GM12878 (cell line): Measurements from ENCODE around the gene SCAP. TPM values are rescaled to one million over a fixed set of nuclear protein-coding genes. Genes with fewer than 3 reads are reported as not detected.

ENCODE experiments used
- ASH2L ChIP-seq: fragments of 300-600, 200-600 bp; sonication (generic); IDR thresholded peaks from 2 replicates; pipeline ENCODE4 v1.6.1; 2017; ENCODE audit warnings: low read depth, mild to moderate bottlenecking, borderline replicate concordance
- BACH1 ChIP-seq: fragments of 450-650 bp; IDR thresholded peaks from 2 replicates; pipeline ENCODE4 v1.6.1; 2017; ENCODE audit warnings: mild to moderate bottlenecking, borderline replicate concordance
- BMI1 ChIP-seq: fragments of 450-650 bp; IDR thresholded peaks from 2 replicates; pipeline ENCODE4 v1.6.1; 2016; ENCODE audit warnings: mild to moderate bottlenecking, moderate library complexity, borderline replicate concordance
- DPF2 ChIP-seq: fragments of 450-650 bp; IDR thresholded peaks from 2 replicates; pipeline ENCODE4 v1.6.1; 2017; ENCODE audit warnings: mild to moderate bottlenecking
- EED ChIP-seq: sonication (generic); IDR thresholded peaks from 2 replicates; pipeline ENCODE4 v1.6.1; 2016; ENCODE audit warnings: antibody characterized with exemption, low read depth
- EGR1 ChIP-seq, 2 experiments: IDR thresholded peaks; 1 replicate in 1 of 2; 2 replicates in 1 of 2; pipeline ENCODE4 v1.6.1; 2011 to 2012; ENCODE audit warnings: low read depth in 2 of 2, low read length in 2 of 2, borderline replicate concordance in 1 of 2, mild to moderate bottlenecking in 1 of 2, moderate library complexity in 1 of 2
- HSF1 ChIP-seq: fragments of 150-350 bp; IDR thresholded peaks from 2 replicates; pipeline ENCODE4 v1.6.1; 2014; ENCODE audit warnings: mild to moderate bottlenecking, low read depth, low read length
- IKZF1 ChIP-seq: fragments of 450-650 bp; conservative IDR thresholded peaks from 2 replicates; pipeline ENCODE4 v1.6.1; 2017; ENCODE audit warnings: antibody characterized with exemption, mild to moderate bottlenecking
- IRF5 ChIP-seq: fragments of 450-650 bp; IDR thresholded peaks from 2 replicates; pipeline ENCODE4 v1.6.1; 2017; ENCODE audit warnings: borderline replicate concordance
- KLF5 ChIP-seq: fragments of 450-650 bp; IDR thresholded peaks from 2 replicates; pipeline ENCODE4 v1.6.1; 2014; ENCODE audit warnings: mild to moderate bottlenecking; ENCODE audit not compliant: partially characterized antibody
- MTA2 ChIP-seq: fragments of 450-650 bp; IDR thresholded peaks from 2 replicates; pipeline ENCODE4 v1.6.1; 2016; ENCODE audit warnings: low read depth, mild to moderate bottlenecking, moderate library complexity
- MYC ChIP-seq: IDR thresholded peaks from 2 replicates; pipeline ENCODE4 v1.6.1; 2011; ENCODE audit warnings: mild to moderate bottlenecking, low read length, moderate library complexity, inconsistent platforms; ENCODE audit not compliant: insufficient read depth, insufficient replicate concordance, insufficient read length, severe bottlenecking
- NBN ChIP-seq: fragments of 450-650 bp; IDR thresholded peaks from 2 replicates; pipeline ENCODE4 v1.6.1; 2016
- NFIC ChIP-seq: IDR thresholded peaks from 2 replicates; pipeline ENCODE4 v1.6.1; 2012; ENCODE audit warnings: low read depth, mild to moderate bottlenecking, inconsistent platforms, low read length, moderate library complexity
- RBBP5 ChIP-seq: fragments of 200-600 bp; sonication (generic); conservative IDR thresholded peaks from 2 replicates; pipeline ENCODE4 v1.6.1; 2016
- SMARCA5 ChIP-seq: fragments of 450-650 bp; IDR thresholded peaks from 2 replicates; pipeline ENCODE4 v1.6.1; 2017; ENCODE audit warnings: mild to moderate bottlenecking
- SUPT20H ChIP-seq: IDR thresholded peaks from 2 replicates; pipeline ENCODE4 v1.6.1; 2011; ENCODE audit warnings: low read depth, mild to moderate bottlenecking, low read length, moderate library complexity, borderline replicate concordance; ENCODE audit not compliant: control insufficient read depth
- TCF12 ChIP-seq: IDR thresholded peaks from 2 replicates; pipeline ENCODE4 v1.6.1; 2011; ENCODE audit warnings: low read depth, mild to moderate bottlenecking, low read length
- ZBTB33 ChIP-seq: fragments of 450-650 bp; IDR thresholded peaks from 2 replicates; pipeline ENCODE4 v1.6.1; 2017; ENCODE audit warnings: mild to moderate bottlenecking
- ZNF207 ChIP-seq: fragments of 450-650 bp; IDR thresholded peaks from 2 replicates; pipeline ENCODE4 v1.6.1; 2014; ENCODE audit warnings: antibody characterized with exemption, mild to moderate bottlenecking, borderline replicate concordance
- ZNF384 ChIP-seq: IDR thresholded peaks from 2 replicates; pipeline ENCODE4 v1.6.1; 2012; ENCODE audit warnings: low read depth, mild to moderate bottlenecking, low read length, improper control_type of control experiment, borderline replicate concordance
- polyA plus RNA-seq, 11 experiments: library from polyadenylated mRNA; depleted of rRNA in 4 of 11; unstranded in 6 of 11; stranded (reverse) in 5 of 11; fragments of >200 nt; fragmentation: Nextera tagmentation in 4 of 11; fragmentation: Illumina TruSeq in 1 of 11; extraction: Ambion mirVana in 4 of 11; extraction: Trizol in 1 of 11; gene quantifications; 1 replicate in 1 of 11; 2 replicates in 10 of 11; pipeline versions ENCODE4 v1.2.1 to v1.2.3, GENCODE V29; 2011 to 2016; ENCODE audit warnings: inconsistent platforms in 2 of 11, missing spikeins in 2 of 11, low read depth in 1 of 11
- total RNA-seq, 4 experiments: library from RNA; depleted of rRNA in 3 of 4; stranded (reverse); fragments of >200 nt in 3 of 4; fragmentation: Illumina TruSeq in 1 of 4; extraction: Trizol in 1 of 4; gene quantifications; 2 replicates each; pipeline versions ENCODE4 v1.2.1 to v1.2.3, GENCODE V29; 2013 to 2021

SCAP gene
- total and polyA plus RNA-seq, 10 of the 15 experiments (the other 5 are each of a cell fraction or from before 2014, with no cell fraction given) = 1.5 to 64.1 (median 27.9) TPM

GRCh38 chr3:47475570-47476329 lies at the start of gene SCAP (continued):
- TF ChIP-seq ZBTB33 = peak; percentile 74; the same call in 1 of the 2 replicates
- TF ChIP-seq IRF5 = no peak
- TF ChIP-seq BACH1 = peak; percentile 92
- TF ChIP-seq NBN = no peak
- no peak; the same call in 1 of the 2 replicates for TF ChIP-seq ASH2L
- peak; percentile 82 for TF ChIP-seq MYC
- TF ChIP-seq TCF12 = no peak
- peak; percentile 66; the same call in 1 of the 2 replicates for TF ChIP-seq SMARCA5
- no peak for TF ChIP-seq BMI1
- TF ChIP-seq EGR1 (IDR thresholded peaks at IDR 0.05; ENCODE audit: borderline replicate concordance in 1 of 2, low read depth in 2 of 2, low read length in 2 of 2) = peak; percentile 54 to 76; a peak in 2 of 3 replicates
- TF ChIP-seq HSF1 = no peak
- no peak for TF ChIP-seq RBBP5
- TF ChIP-seq DPF2 = peak; percentile 92
- TF ChIP-seq KLF5 = peak; percentile 63
- no peak for TF ChIP-seq EED
- TF ChIP-seq NFIC = no peak
- TF ChIP-seq ZNF384 = no peak
- TF ChIP-seq MTA2 = peak; percentile 88
- TF ChIP-seq ZNF207 = peak; percentile 83
- no peak for TF ChIP-seq SUPT20H
- peak; percentile 92 for TF ChIP-seq IKZF1
